Esophagus squamous epithelium (tissue), 5 donors: ENCODE measurements around the gene KBTBD8. TPM values are rescaled to one million over a fixed set of nuclear protein-coding genes. Genes with fewer than 3 reads are reported as not detected.

Source experiments
- DNase-seq: peaks from one replicate; lab custom pipeline; 2025; lab: John Stamatoyannopoulos, UW
- H3K27ac ChIP-seq, 4 donors: fragments of 200-600 bp; sonication (generic); one replicate each; pipeline ENCODE4 v1.5.1; 2016 to 2019; ENCODE audit warnings: mild to moderate bottlenecking in 1 of 4
- H3K27me3 ChIP-seq, 4 donors: fragments of 200-600 bp; sonication (generic); 1 replicate in 3 of 4; 2 replicates in 1 of 4; pipeline versions ENCODE4 v1.5.1 to v1.6.0; 2017 to 2021; ENCODE audit warnings: antibody characterized with exemption in 1 of 4
- H3K36me3 ChIP-seq, 3 donors: fragments of 200-600 bp; sonication (generic); one replicate each; pipeline ENCODE4 v1.5.1; 2016 to 2019
- H3K4me1 ChIP-seq, 3 donors: fragments of 200-600 bp; sonication (generic); one replicate each; pipeline ENCODE4 v1.5.1; 2017 to 2019
- H3K4me3 ChIP-seq, 4 donors: fragments of 200-600 bp; sonication (generic); 1 replicate in 3 of 4; 2 replicates in 1 of 4; pipeline ENCODE4 v1.5.1; 2016 to 2019; ENCODE audit warnings: mild to moderate bottlenecking in 2 of 4, moderate library complexity in 1 of 4
- H3K9me3 ChIP-seq, 3 donors: fragments of 200-600 bp; sonication (generic); one replicate each; pipeline ENCODE4 v1.5.1; 2016 to 2019
- POLR2A ChIP-seq, 4 donors: fragments of 450-650 bp; IDR thresholded peaks; one replicate each; pipeline ENCODE4 v1.6.1; 2017; ENCODE audit warnings: antibody characterized with exemption in 4 of 4, mild to moderate bottlenecking in 4 of 4, moderate library complexity in 3 of 4
- WGBS, 2 donors: methylation state at CpG; one replicate each; pipeline ENCODE4 v1.1.5; 2018; 5-methylcytosine and 5-hydroxymethylcytosine counted together
- intact Hi-C: fragments of 100-400 bp; cut with DNase I; formaldehyde crosslinking; loops from one replicate; pipeline ENCODE4 v1.15.0; 2022
- total RNA-seq, 4 donors: library from RNA; depleted of rRNA; stranded (reverse); fragments of >200 nt; gene quantifications; one replicate each; pipeline ENCODE4 v1.1.0, GENCODE V29; 2016
- TF ChIP-seq, protein P1 (sequence below), 6 experiments: fragments of 450-650 bp in 4 of 6; fragments of 200-600 bp in 2 of 6; sonication (generic) in 2 of 6; IDR thresholded peaks; one replicate each; pipeline ENCODE4 v1.5.1; 2016 to 2019; ENCODE audit warnings: antibody characterized with exemption in 6 of 6, mild to moderate bottlenecking in 4 of 6, moderate library complexity in 4 of 6
- donor health status: DM: yes; HTN: yes; CAD: no.

Gene KBTBD8
- total RNA-seq, 4 donors from 2014 or later, result 0.95 to 2.8 (median 1.5) TPM

DNA sequence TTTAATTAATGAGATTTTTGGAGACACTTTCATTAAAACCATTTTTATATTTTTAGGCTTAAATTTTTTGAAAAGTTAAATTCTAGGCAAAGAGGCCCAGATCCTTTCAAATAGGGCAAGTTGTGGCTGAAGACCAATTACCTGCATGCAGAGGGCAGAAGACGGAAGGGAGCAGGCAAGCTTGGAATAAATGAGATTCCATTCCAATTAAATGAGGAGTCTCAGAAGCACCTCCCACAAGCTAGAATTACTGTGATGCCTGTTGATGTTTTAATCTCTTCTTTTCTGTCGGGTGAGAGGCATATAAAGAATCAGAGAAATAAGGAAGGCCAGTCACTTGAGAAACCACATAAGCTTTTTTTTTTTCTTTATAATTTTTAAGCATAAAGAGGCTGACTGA is 46.8 kb downstream of the KBTBD8 start:
- H3K4me3 ChIP-seq, result no peak overlapping the region
- H3K4me1 ChIP-seq, result no peaks in the 10 kb centered on the region
- 45 to 52% methylated on average over 2 of the region's 2 CpGs for WGBS, 2 donors
- intact Hi-C loops, result no loop called here
- H3K27ac ChIP-seq, result no peak overlapping the region
- H3K36me3 ChIP-seq, result no peaks in the 10 kb centered on the region
- H3K27me3 ChIP-seq, result no peaks in the 10 kb centered on the region
- H3K9me3 ChIP-seq, result no peaks in the 10 kb centered on the region
- no peak for DNase-seq
- TF ChIP-seq, protein P1, sequence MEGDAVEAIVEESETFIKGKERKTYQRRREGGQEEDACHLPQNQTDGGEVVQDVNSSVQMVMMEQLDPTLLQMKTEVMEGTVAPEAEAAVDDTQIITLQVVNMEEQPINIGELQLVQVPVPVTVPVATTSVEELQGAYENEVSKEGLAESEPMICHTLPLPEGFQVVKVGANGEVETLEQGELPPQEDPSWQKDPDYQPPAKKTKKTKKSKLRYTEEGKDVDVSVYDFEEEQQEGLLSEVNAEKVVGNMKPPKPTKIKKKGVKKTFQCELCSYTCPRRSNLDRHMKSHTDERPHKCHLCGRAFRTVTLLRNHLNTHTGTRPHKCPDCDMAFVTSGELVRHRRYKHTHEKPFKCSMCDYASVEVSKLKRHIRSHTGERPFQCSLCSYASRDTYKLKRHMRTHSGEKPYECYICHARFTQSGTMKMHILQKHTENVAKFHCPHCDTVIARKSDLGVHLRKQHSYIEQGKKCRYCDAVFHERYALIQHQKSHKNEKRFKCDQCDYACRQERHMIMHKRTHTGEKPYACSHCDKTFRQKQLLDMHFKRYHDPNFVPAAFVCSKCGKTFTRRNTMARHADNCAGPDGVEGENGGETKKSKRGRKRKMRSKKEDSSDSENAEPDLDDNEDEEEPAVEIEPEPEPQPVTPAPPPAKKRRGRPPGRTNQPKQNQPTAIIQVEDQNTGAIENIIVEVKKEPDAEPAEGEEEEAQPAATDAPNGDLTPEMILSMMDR (IDR thresholded peaks at IDR 0.05), result no peak
- no peak for TF ChIP-seq POLR2A (IDR thresholded peaks at IDR 0.05)

DNA sequence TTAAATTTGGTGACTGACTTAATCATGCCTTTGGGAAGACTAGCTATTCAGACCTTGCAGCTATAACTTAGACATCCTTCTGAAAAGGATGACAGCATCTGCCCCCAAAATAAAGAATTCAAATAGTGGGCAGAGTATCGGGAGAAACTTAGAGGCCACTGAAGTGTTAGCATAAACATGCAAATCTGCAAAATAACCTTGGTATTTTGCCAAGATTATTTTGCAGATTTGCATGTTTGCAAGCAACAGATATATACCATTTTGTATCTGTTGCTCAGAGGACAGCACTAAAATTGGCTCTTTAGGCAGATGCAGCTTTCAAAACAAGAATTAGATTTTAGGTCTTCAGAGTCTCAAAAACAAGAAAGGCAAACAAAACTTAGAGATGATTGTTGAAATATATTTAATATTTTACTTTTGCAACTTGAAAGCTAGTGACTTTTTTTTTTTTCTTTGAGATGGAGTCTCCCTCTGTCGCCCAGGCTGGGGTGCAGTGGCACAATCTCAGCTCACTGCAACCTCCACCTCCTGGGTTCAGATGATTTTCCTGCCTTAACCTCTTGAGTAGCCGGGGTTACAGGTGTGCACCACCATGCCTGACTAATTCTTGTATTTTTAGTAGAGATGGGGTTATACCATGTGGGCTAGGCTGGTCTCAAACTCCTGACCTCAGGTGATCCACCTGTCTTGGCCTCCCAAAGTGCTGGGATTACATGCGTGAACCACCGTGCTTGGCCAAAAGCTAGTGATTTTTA is 47.8 kb downstream of the KBTBD8 start:
- 64 to 90% methylated on average over 5 of the region's 5 CpGs for WGBS, 2 donors
- intact Hi-C loops, result no loop called here

DNA sequence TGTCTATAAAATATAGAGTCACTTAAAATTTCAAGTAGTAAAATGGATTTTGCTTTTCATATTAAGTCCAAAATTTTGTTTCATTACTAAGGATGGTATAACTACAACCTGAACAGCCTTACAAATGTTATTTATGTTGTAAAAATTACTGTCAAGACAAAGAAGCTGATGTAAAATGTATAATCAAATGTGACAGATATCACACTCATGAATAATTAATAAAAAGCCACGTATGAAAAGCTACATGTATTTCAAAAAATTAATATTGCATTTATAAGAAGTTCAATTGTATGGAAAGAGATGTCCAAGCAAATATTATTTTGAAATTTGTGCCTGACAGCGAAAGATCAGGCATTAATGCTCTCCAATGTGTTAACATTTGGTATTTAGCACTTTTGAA is 48.9 kb downstream of the KBTBD8 start:
- no peaks in the 10 kb centered on the region for H3K9me3 ChIP-seq
- no peaks in the 10 kb centered on the region for H3K4me1 ChIP-seq
- no peaks in the 10 kb centered on the region for H3K36me3 ChIP-seq
- intact Hi-C loops, result no loop called here
- no peak for DNase-seq
- H3K27ac ChIP-seq, result no peak overlapping the region
- TF ChIP-seq, protein P1 (IDR thresholded peaks at IDR 0.05), result no peak
- no peak for TF ChIP-seq POLR2A (IDR thresholded peaks at IDR 0.05)
- WGBS, 2 donors, result 50 to 58% methylated on average over 2 of the region's 2 CpGs
- no peaks in the 10 kb centered on the region for H3K27me3 ChIP-seq
- H3K4me3 ChIP-seq, result no peak overlapping the region

More for the DNA sequence above, 47.8 kb downstream of the KBTBD8 start:
- Histone ChIP-seq H3K36me3 (no peaks in the 10 kb centered on the region), H3K4me3 (no peak overlapping the region), H3K9me3 (no peaks in the 10 kb centered on the region), H3K4me1 (no peaks in the 10 kb centered on the region), H3K27me3 (no peaks in the 10 kb centered on the region), H3K27ac (no peak overlapping the region)
- DNase-seq, result no peak
- TF ChIP-seq, protein P1 (IDR thresholded peaks at IDR 0.05), result no peak
- no peak for TF ChIP-seq POLR2A (IDR thresholded peaks at IDR 0.05)

DNA sequence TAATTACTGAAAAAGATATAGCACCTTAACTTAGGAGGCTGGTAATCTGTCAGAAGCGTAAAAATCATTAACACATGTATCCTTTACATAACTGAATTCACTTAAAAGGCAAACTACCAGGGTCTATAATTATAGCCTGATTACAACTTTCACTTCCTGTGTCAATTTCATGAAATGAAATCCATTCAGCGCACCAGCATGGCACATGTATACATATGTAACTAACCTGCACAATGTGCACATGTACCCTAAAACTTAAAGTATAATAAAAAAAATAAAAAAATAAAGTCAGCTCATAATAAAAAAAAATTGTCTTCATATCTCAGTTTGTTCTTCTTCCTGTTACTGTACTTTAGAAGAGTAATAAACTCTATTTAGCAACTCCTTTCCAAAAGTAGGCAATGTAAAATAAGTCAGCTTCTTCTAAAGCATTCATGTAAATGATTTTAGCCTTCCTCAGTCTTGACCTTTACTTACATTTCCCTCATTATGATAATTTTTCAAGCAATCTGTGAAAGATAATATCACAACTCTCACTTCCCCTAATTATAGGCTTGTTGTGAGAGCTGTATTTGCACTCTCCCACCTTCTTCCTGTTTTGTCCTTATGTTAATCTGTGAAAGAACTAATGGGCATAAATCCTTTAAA is 50.1 kb downstream of the KBTBD8 start:
- TF ChIP-seq, protein P1 (IDR thresholded peaks at IDR 0.05), result no peak
- no peak for TF ChIP-seq POLR2A (IDR thresholded peaks at IDR 0.05)
- WGBS, 2 donors, result 64 to 78% methylated on average over 2 of the region's 2 CpGs

DNA sequence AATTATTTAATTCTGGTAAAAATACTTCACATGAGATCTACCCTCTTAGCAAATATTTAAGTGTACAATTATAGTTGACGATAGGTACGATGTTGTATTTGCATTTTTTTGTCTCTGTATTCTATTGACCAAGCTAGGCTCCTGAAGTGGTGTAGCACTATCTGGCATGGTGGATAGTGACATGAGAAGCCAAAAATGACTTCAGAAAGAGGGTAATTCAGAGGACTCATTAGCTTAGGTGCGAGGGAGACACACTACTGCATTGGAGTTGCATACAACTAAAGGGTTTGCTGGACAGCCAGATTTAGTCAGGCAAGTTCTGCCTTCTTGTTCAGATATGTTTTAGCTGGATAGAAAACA is 50.6 kb downstream of the KBTBD8 start:
- WGBS, 2 donors, result 72 to 73% methylated on average over 3 of the region's 3 CpGs
- TF ChIP-seq POLR2A (IDR thresholded peaks at IDR 0.05), result no peak
- TF ChIP-seq, protein P1 (IDR thresholded peaks at IDR 0.05), result no peak

More for the DNA sequence above, 50.1 kb downstream of the KBTBD8 start:
- H3K27ac ChIP-seq, result no peak overlapping the region
- H3K9me3 ChIP-seq, result no peaks in the 10 kb centered on the region
- H3K36me3 ChIP-seq, result no peaks in the 10 kb centered on the region
- intact Hi-C loops, result no loop called here
- H3K4me3 ChIP-seq, result no peak overlapping the region
- H3K4me1 ChIP-seq, result no peaks in the 10 kb centered on the region
- H3K27me3 ChIP-seq, result no peaks in the 10 kb centered on the region
- no peak for DNase-seq

More for the DNA sequence above, 50.6 kb downstream of the KBTBD8 start:
- H3K36me3 ChIP-seq, result no peaks in the 10 kb centered on the region
- no peak overlapping the region for H3K27ac ChIP-seq
- H3K4me3 ChIP-seq, result no peak overlapping the region
- intact Hi-C loops, result no loop called here
- H3K9me3 ChIP-seq, result no peaks in the 10 kb centered on the region
- H3K27me3 ChIP-seq, result no peaks in the 10 kb centered on the region
- DNase-seq, result no peak
- no peaks in the 10 kb centered on the region for H3K4me1 ChIP-seq
